H1 (cell line): Measurements from ENCODE around the gene ZMIZ1. TPM values are rescaled to one million over a fixed set of nuclear protein-coding genes. Genes with fewer than 3 reads are reported as not detected.

Experiments
- CTCF ChIA-PET: fragments of 300-600 bp; sonication (Branson Sonifier 250); formaldehyde crosslinking; loops from one replicate; lab custom pipeline; 2021; ENCODE audit not compliant: partially characterized antibody; lab: Charles Lee
- POLR2A ChIA-PET: fragments of 300-600 bp; sonication (Branson Sonifier 250); formaldehyde crosslinking; loops from one replicate; lab custom pipeline; 2021; ENCODE audit warnings: inconsistent platforms; ENCODE audit not compliant: partially characterized antibody; lab: Charles Lee
- DNase-seq, 2 experiments: peaks; one replicate each; pipeline versions ENCODE4 v3.0.0 to v3.0.0-alpha.2; 2010 to 2022; ENCODE audit warnings: low spot score in 2 of 2, low read depth in 1 of 2, mixed read lengths in 1 of 2
- FAIRE-seq: peaks from 2 replicates; lab custom pipeline; 2011; peaks lifted over from hg19 to GRCh38; lab: Jason Lieb, UNC
- H2AFZ ChIP-seq: 2 replicates; pipeline ENCODE4 v1.8.1; 2012; ENCODE audit warnings: low read length, inconsistent platforms
- H2AK5ac ChIP-seq: 2 replicates; pipeline ENCODE4 v1.6.1; 2013; ENCODE audit warnings: low read depth, low read length
- H2BK120ac ChIP-seq: replicated peaks from 2 replicates; pipeline ENCODE3; 2013; ENCODE audit warnings: low read depth, low read length, inconsistent platforms
- H2BK12ac ChIP-seq: 2 replicates; pipeline ENCODE4 v1.6.1; 2013; ENCODE audit warnings: low read depth, low read length
- H2BK15ac ChIP-seq: 2 replicates; pipeline ENCODE4 v1.6.1; 2013; ENCODE audit warnings: low read length
- H2BK20ac ChIP-seq: 2 replicates; pipeline ENCODE4 v1.6.1; 2013; ENCODE audit warnings: low read length
- H2BK5ac ChIP-seq: 2 replicates; pipeline ENCODE4 v1.6.1; 2013; ENCODE audit warnings: low read depth, low read length
- H3K14ac ChIP-seq: 2 replicates; pipeline ENCODE4 v1.6.1; 2013; ENCODE audit warnings: inconsistent platforms; ENCODE audit not compliant: insufficient read length
- H3K18ac ChIP-seq: 2 replicates; pipeline ENCODE4 v1.6.1; 2013; ENCODE audit warnings: low read length; ENCODE audit errors: extremely low read depth
- H3K23ac ChIP-seq: 2 replicates; pipeline ENCODE4 v1.6.1; 2013; ENCODE audit warnings: inconsistent platforms; ENCODE audit not compliant: insufficient read length
- H3K23me2 ChIP-seq: 2 replicates; pipeline ENCODE4 v1.6.1; 2013; ENCODE audit warnings: low read depth, low read length
- H3K27ac ChIP-seq: 2 replicates; pipeline ENCODE4 v1.6.1; 2011; ENCODE audit warnings: low read depth, low read length, inconsistent platforms
- H3K27me3 ChIP-seq, 4 experiments: replicated peaks in 1 of 4; 1 replicate in 1 of 4; 2 replicates in 3 of 4; pipeline versions ENCODE4 v1.6.1 to v1.8.1; 2011 to 2013; ENCODE audit warnings: low read length in 3 of 4, mild to moderate bottlenecking in 3 of 4, inconsistent platforms in 2 of 4, mixed read lengths in 2 of 4, moderate library complexity in 1 of 4; ENCODE audit not compliant: control insufficient read depth in 3 of 4, insufficient read depth in 3 of 4; ENCODE audit errors: extremely low read depth in 1 of 4
- H3K36me3 ChIP-seq, 4 experiments: 2 replicates each; pipeline versions ENCODE4 v1.6.1 to v1.8.1; 2011 to 2013; ENCODE audit warnings: mild to moderate bottlenecking in 4 of 4, low read length in 3 of 4, moderate library complexity in 2 of 4, control low read depth in 1 of 4, inconsistent platforms in 1 of 4; ENCODE audit not compliant: insufficient read depth in 4 of 4, control insufficient read depth in 2 of 4
- H3K4ac ChIP-seq: replicated peaks from 2 replicates; pipeline ENCODE3; 2013; ENCODE audit warnings: low read length, low read depth, mixed read lengths, inconsistent platforms; ENCODE audit not compliant: insufficient read length
- H3K4me1 ChIP-seq, 4 experiments: replicated peaks in 1 of 4; 1 replicate in 1 of 4; 2 replicates in 3 of 4; pipeline versions ENCODE4 v1.6.1 to v1.8.1; 2011 to 2013; ENCODE audit warnings: low read length in 3 of 4, inconsistent platforms in 2 of 4, mixed read lengths in 1 of 4; ENCODE audit not compliant: insufficient read depth in 4 of 4, control insufficient read depth in 3 of 4
- H3K4me2 ChIP-seq, 2 experiments: 2 replicates each; pipeline versions ENCODE4 v1.6.1 to v1.8.1; 2011 to 2013; ENCODE audit warnings: low read depth in 2 of 2, low read length in 2 of 2, control low read depth in 1 of 2, inconsistent platforms in 1 of 2, mild to moderate bottlenecking in 1 of 2; ENCODE audit not compliant: insufficient read depth in 1 of 2
- H3K4me3 ChIP-seq, 4 experiments: fragments of 200-600, 300-600 bp in 1 of 4; sonication (generic), shearing (Covaris generic), sonication (Bioruptor Twin) in 1 of 4; 2 replicates each; pipeline versions ENCODE4 v1.5.1 to v1.8.1; 2011 to 2016; ENCODE audit warnings: low read length in 4 of 4, low read depth in 3 of 4, control low read depth in 2 of 4, inconsistent platforms in 2 of 4, mild to moderate bottlenecking in 2 of 4, mixed read lengths in 1 of 4, moderate library complexity in 1 of 4; ENCODE audit not compliant: insufficient read depth in 2 of 4; ENCODE audit errors: extremely low read depth in 1 of 4
- H3K56ac ChIP-seq: replicated peaks from 2 replicates; pipeline ENCODE3; 2013; ENCODE audit warnings: low read depth, mild to moderate bottlenecking, mixed read lengths, low read length, inconsistent platforms; ENCODE audit not compliant: insufficient read length
- H3K79me1 ChIP-seq: 2 replicates; pipeline ENCODE4 v1.6.1; 2013; ENCODE audit warnings: low read depth, low read length, control low read depth
- H3K79me2 ChIP-seq, 2 experiments: 2 replicates each; pipeline versions ENCODE4 v1.6.1 to v1.8.1; 2012 to 2013; ENCODE audit warnings: low read length in 2 of 2, mild to moderate bottlenecking in 2 of 2, inconsistent platforms in 1 of 2; ENCODE audit not compliant: insufficient read depth in 2 of 2, control insufficient read depth in 1 of 2
- H3K9ac ChIP-seq, 4 experiments: replicated peaks in 1 of 4; 1 replicate in 1 of 4; 2 replicates in 3 of 4; pipeline versions ENCODE4 v1.6.1 to v1.8.1; 2011 to 2013; ENCODE audit warnings: low read depth in 3 of 4, low read length in 3 of 4, control low read depth in 2 of 4, mild to moderate bottlenecking in 2 of 4, moderate library complexity in 2 of 4, inconsistent platforms in 1 of 4; ENCODE audit errors: extremely low read depth in 1 of 4
- H3K9me3 ChIP-seq, 2 experiments: 2 replicates each; pipeline versions ENCODE4 v1.6.1 to v1.8.1; 2012 to 2013; ENCODE audit warnings: mild to moderate bottlenecking in 2 of 2, moderate library complexity in 2 of 2, control low read depth in 1 of 2, inconsistent platforms in 1 of 2, low read depth in 1 of 2, low read length in 1 of 2, mixed read lengths in 1 of 2; ENCODE audit not compliant: insufficient read depth in 2 of 2
- H4K20me1 ChIP-seq, 2 experiments: replicated peaks in 1 of 2; 2 replicates each; pipeline versions ENCODE3 to v1.8.1; 2011 to 2013; ENCODE audit warnings: inconsistent platforms in 2 of 2, low read length in 2 of 2, mild to moderate bottlenecking in 1 of 2; ENCODE audit not compliant: insufficient read depth in 2 of 2, control insufficient read depth in 1 of 2
- H4K5ac ChIP-seq: 2 replicates; pipeline ENCODE4 v1.6.1; 2013; ENCODE audit warnings: low read length, low read depth, mixed read lengths, inconsistent platforms; ENCODE audit not compliant: insufficient read length
- H4K8ac ChIP-seq: 2 replicates; pipeline ENCODE4 v1.8.0; 2013; ENCODE audit warnings: mild to moderate bottlenecking, moderate library complexity, low read length, inconsistent platforms; ENCODE audit not compliant: insufficient read depth; ENCODE audit errors: extremely low read depth
- H4K91ac ChIP-seq: replicated peaks from 2 replicates; pipeline ENCODE3; 2013; ENCODE audit warnings: low read length, mixed read lengths, inconsistent platforms; ENCODE audit not compliant: insufficient read length
- CBX5 ChIP-seq: fragments of 300-800, 300-1000 bp; sonication (generic); IDR thresholded peaks from 2 replicates; pipeline ENCODE4 v1.7.1; 2016; ENCODE audit warnings: antibody characterized with exemption, low read length, low read depth
- CBX8 ChIP-seq: fragments of 300-800, 300-1000 bp; sonication (generic); IDR thresholded peaks from 2 replicates; pipeline ENCODE4 v1.7.1; 2016; ENCODE audit warnings: low read depth, low read length, borderline replicate concordance
- CHD1 ChIP-seq: IDR thresholded peaks from 2 replicates; pipeline ENCODE4 v1.6.1; 2012; ENCODE audit warnings: low read depth, low read length, improper control_type of control experiment
- GTF2F1 ChIP-seq: IDR thresholded peaks from 2 replicates; pipeline ENCODE4 v1.6.1; 2012; ENCODE audit warnings: low read depth, low read length, improper control_type of control experiment, borderline replicate concordance
- JUN ChIP-seq: IDR thresholded peaks from 2 replicates; pipeline ENCODE4 v1.6.1; 2011; ENCODE audit warnings: low read depth, mild to moderate bottlenecking, improper control_type of control experiment, low read length
- KDM5A ChIP-seq: fragments of 200-600 bp; IDR thresholded peaks from 2 replicates; pipeline ENCODE4 v1.7.1; 2012; ENCODE audit warnings: mild to moderate bottlenecking, low read length, inconsistent platforms, mixed read lengths
- MAX ChIP-seq: IDR thresholded peaks from 2 replicates; pipeline ENCODE4 v1.6.1; 2012; ENCODE audit warnings: inconsistent platforms
- SRF ChIP-seq: IDR thresholded peaks from 2 replicates; pipeline ENCODE4 v1.6.1; 2011; ENCODE audit warnings: mild to moderate bottlenecking, low read depth, low read length, moderate library complexity
- TEAD4 ChIP-seq: IDR thresholded peaks from 2 replicates; pipeline ENCODE4 v1.6.1; 2012; ENCODE audit warnings: low read depth, low read length, inconsistent platforms, mixed read lengths
- WGBS, 2 experiments: shearing (Covaris generic) in 1 of 2; methylation state at CpG; one replicate each; pipeline versions ENCODE4 v1.1.6 to v1.1.7; 2013 to 2015; ENCODE audit warnings: low lambda C conversion rate in 2 of 2, mixed read lengths in 2 of 2, inconsistent platforms in 1 of 2, low coverage in 1 of 2, missing lambda C conversion rate in 1 of 2; ENCODE audit not compliant: insufficient replicate concordance in 2 of 2, insufficient coverage in 1 of 2, insufficient read length in 1 of 2; ENCODE audit errors: extremely low coverage in 1 of 2, missing lambda C conversion rate in 1 of 2; 5-methylcytosine and 5-hydroxymethylcytosine counted together
- polyA plus RNA-seq, 7 experiments: library from polyadenylated mRNA; depleted of rRNA in 3 of 7; stranded (reverse) in 5 of 7; unstranded in 2 of 7; fragments of >200 nt in 5 of 7; fragments of 200-250 nt in 2 of 7; gene quantifications; 1 replicate in 5 of 7; 2 replicates in 1 of 7; 4 replicates in 1 of 7; pipeline versions ENCODE4 v1.2.1 to v1.2.3, GENCODE V29; 2011 to 2013; ENCODE audit warnings: missing spikeins in 2 of 7, mixed read lengths in 2 of 7
- total RNA-seq: library from RNA; stranded (reverse); fragmentation: NEBNext Ultra II Directional; extraction: Animal tissue kit (Norgen Biotek cat#: 25700); gene quantifications from 2 replicates; pipeline ENCODE4 v1.2.1, GENCODE V29; 2021

Gene ZMIZ1
- total and polyA plus RNA-seq, 2 of the 8 experiments (the other 6 are each of a cell fraction or from before 2014, with no cell fraction given), result 8.1 to 28.0 TPM

- H3K4me2 ChIP-seq, result no peak overlapping the region; a peak in 1 of 4 replicates
- no peak overlapping the region for H3K27ac ChIP-seq
- no peaks in the 10 kb centered on the region; a peak in 1 of 7 replicates for H3K27me3 ChIP-seq
- no peak overlapping the region for H4K8ac ChIP-seq
- H3K79me1 ChIP-seq, result peaks cover 11% of the 10 kb centered on the region
- peaks cover 2 to 4% of the 10 kb centered on the region in 2 experiments for H4K20me1 ChIP-seq
- H3K79me2 ChIP-seq, result no peaks in the 10 kb centered on the region
- H3K23ac ChIP-seq, result no peak overlapping the region
- no peak overlapping the region for H2BK15ac ChIP-seq
- no peak for FAIRE-seq
- H3K56ac ChIP-seq, result no peak overlapping the region
- no peak overlapping the region for H2AFZ ChIP-seq
- H3K9me3 ChIP-seq, result no peaks in the 10 kb centered on the region
- H2BK12ac ChIP-seq, result peak overlapping the region; percentile 75; the same call in 1 of the 2 replicates
- H3K36me3 ChIP-seq, result peaks cover 0 to 2% (median 0%) of the 10 kb centered on the region in 4 experiments; a peak in 2 of 8 replicates
- H3K4ac ChIP-seq, result peak overlapping the region; percentile 75
- H4K91ac ChIP-seq, result peak overlapping the region; percentile 19
- H2BK5ac ChIP-seq, result 0 out of 2 replicates have a peak overlapping the region, but pooled peaks have one; percentile 39
- no peak overlapping the region for H3K18ac ChIP-seq
- no peaks in the 10 kb centered on the region; the same call in 1 of the 2 replicates for H3K23me2 ChIP-seq
- CTCF ChIA-PET, result no interaction called here
- TF ChIP-seq MAX, result no peak
- TF ChIP-seq CHD1, result no peak
- no peak for TF ChIP-seq KDM5A
- no peak for TF ChIP-seq GTF2F1
- no peak for TF ChIP-seq TEAD4
- no peak for TF ChIP-seq JUN
- no peak for TF ChIP-seq SRF
- no peak for TF ChIP-seq CBX5
- no peak for TF ChIP-seq CBX8
- TF ChIP-seq, all 59 proteins: peak for 0
- Histone ChIP-seq H2BK120ac (no peak overlapping the region), H3K4me3 (no peak overlapping the region; a peak in 2 of 8 replicates), H4K5ac (no peak overlapping the region), H3K14ac (no peak overlapping the region), H3K9ac (no peak overlapping the region; a peak in 1 of 7 replicates), H2AK5ac (no peak overlapping the region; the same call in 1 of the 2 replicates), H2BK20ac (no peak overlapping the region), H3K4me1 (peaks cover 10 to 50% (median 40%) of the 10 kb centered on the region in 4 experiments)
- DNase-seq, result no peak
- 85% methylated on average over 11 of the region's 11 CpGs; no CpG with 5 or more reads in 1 of the 2 experiments for WGBS, 2 experiments
- POLR2A ChIA-PET, result interaction anchor here (1.1 to 1.5 kb wide), 2 partner anchors 17 to 67 kb away, joined by 3 to 4 read pairs; no protein-coding TSS in a partner anchor
Observed at GRCh38 chr10:79224263-79224949, 155.6 kb downstream of the ZMIZ1 start.
